HCT116 (cell line): ENCODE data around the gene CARMIL1. TPM values are rescaled to one million over a fixed set of nuclear protein-coding genes. Genes with fewer than 3 reads are reported as not detected.

Source experiments
- ATAC-seq: fragments of 200-7000 bp; cut with Tn5 transposase; 2 replicates; pipeline ENCODE4 v1.9.1; 2020; ENCODE audit warnings: mild to moderate bottlenecking, moderate library complexity
- BruUV-seq: library from RNA; stranded (reverse); fragments of 400-500 nt; replicated peaks from 2 replicates; lab custom pipeline; 2021; lab: Mats Ljungman, UMichigan
- CTCF ChIA-PET: fragments of 300-600 bp; sonication (Branson Sonifier 250); formaldehyde crosslinking; loops from one replicate; lab custom pipeline; 2021; ENCODE audit warnings: antibody characterized with exemption; lab: Charles Lee
- POLR2A ChIA-PET: fragments of 300-600, 350-600 bp; sonication (Branson Sonifier 250); formaldehyde crosslinking; loops from one replicate; lab custom pipeline; 2021; ENCODE audit warnings: antibody characterized with exemption; lab: Charles Lee
- RAD21 ChIA-PET, 2 experiments: fragments of 300-600 bp; sonication (Branson Sonifier 250); formaldehyde crosslinking; loops; one replicate each; lab custom pipeline; 2023; ENCODE audit warnings: low total read pairs in 2 of 2; ENCODE audit not compliant: uncharacterized antibody in 2 of 2, unreplicated experiment in 2 of 2, low non-redundant PET in 1 of 2; lab: Charles Lee
- DNase-seq: peaks from one replicate; pipeline ENCODE4 v3.0.0-alpha.2; 2010; ENCODE audit warnings: low read depth, low spot score
- H2AFZ ChIP-seq: fragments of 200-600 bp; shearing (Covaris generic), sonication (generic); 2 replicates; pipeline ENCODE4 v1.6.1; 2017; ENCODE audit warnings: low read depth, mixed run types, mixed read lengths, antibody characterized with exemption, low read length; ENCODE audit not compliant: poor library complexity, severe bottlenecking
- H3K27ac ChIP-seq: 2 replicates; pipeline ENCODE4 v1.5.1; 2012; ENCODE audit warnings: low read depth, low read length
- H3K27me3 ChIP-seq: fragments of 200-600 bp; sonication (generic); 2 replicates; pipeline ENCODE4 v1.6.1; 2016; ENCODE audit warnings: mixed run types, low read length, mixed read lengths; ENCODE audit not compliant: insufficient read depth
- H3K36me3 ChIP-seq, 2 experiments: fragments of 200-500 bp in 1 of 2; fragments of 200-600 bp in 1 of 2; sonication (Bioruptor generic) in 1 of 2; sonication (generic) in 1 of 2; 2 replicates each; pipeline versions ENCODE4 v1.5.1 to v1.6.1; 2014 to 2016; ENCODE audit warnings: low read length in 2 of 2, inconsistent platforms in 1 of 2, mixed read lengths in 1 of 2, mixed run types in 1 of 2; ENCODE audit not compliant: insufficient read depth in 2 of 2, control insufficient read depth in 1 of 2
- H3K4me1 ChIP-seq, 2 experiments: fragments of 200-600 bp in 1 of 2; sonication (generic) in 1 of 2; 2 replicates each; pipeline versions ENCODE4 v1.5.1 to v1.6.1; 2012 to 2017; ENCODE audit warnings: low read length in 2 of 2, inconsistent platforms in 1 of 2, mild to moderate bottlenecking in 1 of 2, mixed read lengths in 1 of 2, mixed run types in 1 of 2, moderate library complexity in 1 of 2; ENCODE audit not compliant: insufficient read depth in 2 of 2, control insufficient read depth in 1 of 2
- H3K4me2 ChIP-seq: fragments of 200-600 bp; sonication (generic); 2 replicates; pipeline ENCODE4 v1.6.1; 2017; ENCODE audit warnings: mixed run types, low read length, mixed read lengths
- H3K4me3 ChIP-seq, 2 experiments: fragments of 200-600 bp in 1 of 2; sonication (generic) in 1 of 2; replicated peaks in 1 of 2; 2 replicates each; pipeline ENCODE4 v1.5.1; 2011 to 2016; ENCODE audit warnings: low read length in 2 of 2, control low read depth in 1 of 2, low read depth in 1 of 2, mild to moderate bottlenecking in 1 of 2, mixed read lengths in 1 of 2, mixed run types in 1 of 2
- H3K79me2 ChIP-seq: fragments of 200-600 bp; sonication (generic); 2 replicates; pipeline ENCODE4 v1.6.1; 2017; ENCODE audit warnings: mild to moderate bottlenecking, mixed run types, low read length, moderate library complexity, mixed read lengths; ENCODE audit not compliant: insufficient read depth
- H3K9ac ChIP-seq: fragments of 200-600 bp; sonication (generic); 2 replicates; pipeline ENCODE4 v1.6.1; 2016; ENCODE audit warnings: low read length, mixed read lengths
- H3K9me2 ChIP-seq: fragments of 200-600 bp; sonication (generic), shearing (Covaris generic); 2 replicates; pipeline ENCODE4 v1.6.1; 2017; ENCODE audit warnings: mixed run types, mild to moderate bottlenecking, moderate library complexity; ENCODE audit not compliant: insufficient read depth
- H3K9me3 ChIP-seq, 2 experiments: fragments of 200-500 bp in 1 of 2; fragments of 200-600 bp in 1 of 2; sonication (Bioruptor generic) in 1 of 2; sonication (generic) in 1 of 2; 2 replicates each; pipeline ENCODE4 v1.6.1; 2014 to 2017; ENCODE audit warnings: low read length in 2 of 2, mixed read lengths in 2 of 2, inconsistent platforms in 1 of 2, low read depth in 1 of 2, mild to moderate bottlenecking in 1 of 2, mixed run types in 1 of 2, moderate library complexity in 1 of 2; ENCODE audit not compliant: control insufficient read depth in 1 of 2, insufficient read depth in 1 of 2
- H4K20me1 ChIP-seq: fragments of 200-600 bp; sonication (generic), shearing (Covaris generic); 2 replicates; pipeline ENCODE4 v1.6.1; 2017; ENCODE audit warnings: mixed run types, mild to moderate bottlenecking, moderate library complexity; ENCODE audit not compliant: insufficient read depth
- CEBPB ChIP-seq: IDR thresholded peaks from 2 replicates; pipeline ENCODE4 v1.6.1; 2012; ENCODE audit warnings: low read depth
- ELF1 ChIP-seq: IDR thresholded peaks from 2 replicates; pipeline ENCODE4 v1.6.1; 2012; ENCODE audit warnings: low read depth, borderline replicate concordance
- EZH2 ChIP-seq: fragments of 200-600 bp; sonication (generic); IDR thresholded peaks from 2 replicates; pipeline ENCODE4 v1.6.1; 2017; ENCODE audit warnings: antibody characterized with exemption, mixed run types
- EZH2phosphoT487 ChIP-seq: fragments of 200-600 bp; IDR thresholded peaks from 2 replicates; pipeline ENCODE4 v1.6.1; 2018; ENCODE audit warnings: antibody characterized with exemption, borderline replicate concordance
- JUND ChIP-seq: IDR thresholded peaks from 2 replicates; pipeline ENCODE4 v1.6.1; 2012
- POLR2A ChIP-seq: IDR thresholded peaks from 2 replicates; pipeline ENCODE4 v1.7.0; 2011; ENCODE audit warnings: borderline replicate concordance; ENCODE audit not compliant: insufficient read depth, insufficient read length; ENCODE audit errors: extremely low read depth
- POLR2AphosphoS5 ChIP-seq: IDR thresholded peaks from 2 replicates; pipeline ENCODE4 v1.6.1; 2011; ENCODE audit warnings: mild to moderate bottlenecking, low read depth, low read length, moderate library complexity
- RAD21 ChIP-seq: IDR thresholded peaks from 2 replicates; pipeline ENCODE4 v1.6.1; 2012; ENCODE audit warnings: low read depth, mild to moderate bottlenecking
- SIN3A ChIP-seq: IDR thresholded peaks from 2 replicates; pipeline ENCODE4 v1.6.1; 2012; ENCODE audit warnings: low read depth
- SP1 ChIP-seq: IDR thresholded peaks from 2 replicates; pipeline ENCODE4 v1.6.1; 2012; ENCODE audit warnings: low read depth
- TCF7L2 ChIP-seq: IDR thresholded peaks from 2 replicates; pipeline ENCODE4 v1.7.0; 2011; ENCODE audit warnings: borderline replicate concordance, inconsistent platforms; ENCODE audit not compliant: insufficient read depth, insufficient read length; ENCODE audit errors: extremely low read depth
- YY1 ChIP-seq: IDR thresholded peaks from 2 replicates; pipeline ENCODE4 v1.6.1; 2011; ENCODE audit warnings: low read length, low read depth, moderate library complexity, mild to moderate bottlenecking; ENCODE audit not compliant: insufficient replicate concordance; ENCODE audit errors: extremely low read depth
- ZNF274 ChIP-seq: fragments of 200-500 bp; sonication (Bioruptor generic); IDR thresholded peaks from 2 replicates; pipeline ENCODE4 v1.6.1; 2014; ENCODE audit warnings: mild to moderate bottlenecking, low read depth, low read length, inconsistent platforms
- intact Hi-C: fragments of 100-400 bp; cut with micrococcal nuclease; formaldehyde crosslinking; loops from 2 replicates; pipeline ENCODE4 v1.10.0; 2022
- total RNA-seq: library from RNA; stranded (reverse); gene quantifications from one replicate; pipeline ENCODE4 v1.2.1, GENCODE V29; 2021; ENCODE audit not compliant: unreplicated experiment
- TF ChIP-seq, protein P1 (sequence below): IDR thresholded peaks from 2 replicates; pipeline ENCODE4 v1.6.1; 2011; ENCODE audit warnings: mild to moderate bottlenecking, low read length, moderate library complexity; ENCODE audit not compliant: insufficient replicate concordance; ENCODE audit errors: extremely low read depth
- TF ChIP-seq, protein P2 (sequence below), 3 experiments: fragments of 200-600 bp in 1 of 3; sonication (generic) in 1 of 3; IDR thresholded peaks in 2 of 3; conservative IDR thresholded peaks in 1 of 3; 2 replicates each; pipeline ENCODE4 v1.5.1; 2012 to 2017; ENCODE audit warnings: low read depth in 2 of 3, low read length in 2 of 3, antibody characterized with exemption in 1 of 3, borderline replicate concordance in 1 of 3, control low read depth in 1 of 3, mild to moderate bottlenecking in 1 of 3, mixed read lengths in 1 of 3, mixed run types in 1 of 3, moderate library complexity in 1 of 3; ENCODE audit not compliant: insufficient read depth in 1 of 3
- TF ChIP-seq, protein P3 (sequence below): IDR thresholded peaks from 2 replicates; pipeline ENCODE4 v1.6.1; 2012
- TF ChIP-seq, protein P4 (sequence below): IDR thresholded peaks from 2 replicates; pipeline ENCODE4 v1.6.1; 2012

Gene CARMIL1
- total RNA-seq, 1 experiment from 2014 or later, result 21.7 TPM

DNA sequence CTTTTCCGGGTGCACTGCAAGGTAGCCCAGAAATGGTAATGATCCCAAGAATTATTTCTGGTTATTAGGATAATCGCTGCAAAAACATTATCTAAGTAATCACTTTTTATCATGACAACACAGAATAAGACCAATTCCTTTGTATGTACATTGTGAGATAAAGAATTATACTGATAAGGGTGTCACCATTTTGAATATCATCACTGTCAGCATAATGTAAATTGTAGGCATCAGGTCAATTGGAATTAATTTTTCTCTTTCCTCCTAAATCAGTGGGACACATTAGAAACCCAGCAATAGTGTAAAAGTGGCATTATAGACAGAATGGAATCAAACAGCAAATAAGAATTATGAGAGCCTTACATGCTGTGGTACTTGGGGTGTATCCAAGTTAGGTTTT lies 189.7 kb downstream of the CARMIL1 start:
- ChIA-PET CTCF (no interaction called here), POLR2A (no interaction called here), RAD21 (no interaction called here)
- Histone ChIP-seq H3K36me3 (no peaks in the 10 kb centered on the region), H4K20me1 (no peaks in the 10 kb centered on the region), H3K4me2 (no peak overlapping the region), H3K9ac (no peak overlapping the region), H3K9me2 (no peaks in the 10 kb centered on the region), H2AFZ (no peak overlapping the region), H3K9me3 (no peaks in the 10 kb centered on the region), H3K79me2 (no peaks in the 10 kb centered on the region), H3K4me1 (no peaks in the 10 kb centered on the region), H3K27me3 (no peaks in the 10 kb centered on the region), H3K4me3 (no peak overlapping the region), H3K27ac (no peak overlapping the region)
- no TSS peak for BruUV-seq
- intact Hi-C loops, result no loop called here
- DNase-seq (no peak), ATAC-seq (no peak)
- TF ChIP-seq TCF7L2, result no peak
- TF ChIP-seq EZH2, result no peak
- no peak for TF ChIP-seq POLR2A
- TF ChIP-seq, protein P1, sequence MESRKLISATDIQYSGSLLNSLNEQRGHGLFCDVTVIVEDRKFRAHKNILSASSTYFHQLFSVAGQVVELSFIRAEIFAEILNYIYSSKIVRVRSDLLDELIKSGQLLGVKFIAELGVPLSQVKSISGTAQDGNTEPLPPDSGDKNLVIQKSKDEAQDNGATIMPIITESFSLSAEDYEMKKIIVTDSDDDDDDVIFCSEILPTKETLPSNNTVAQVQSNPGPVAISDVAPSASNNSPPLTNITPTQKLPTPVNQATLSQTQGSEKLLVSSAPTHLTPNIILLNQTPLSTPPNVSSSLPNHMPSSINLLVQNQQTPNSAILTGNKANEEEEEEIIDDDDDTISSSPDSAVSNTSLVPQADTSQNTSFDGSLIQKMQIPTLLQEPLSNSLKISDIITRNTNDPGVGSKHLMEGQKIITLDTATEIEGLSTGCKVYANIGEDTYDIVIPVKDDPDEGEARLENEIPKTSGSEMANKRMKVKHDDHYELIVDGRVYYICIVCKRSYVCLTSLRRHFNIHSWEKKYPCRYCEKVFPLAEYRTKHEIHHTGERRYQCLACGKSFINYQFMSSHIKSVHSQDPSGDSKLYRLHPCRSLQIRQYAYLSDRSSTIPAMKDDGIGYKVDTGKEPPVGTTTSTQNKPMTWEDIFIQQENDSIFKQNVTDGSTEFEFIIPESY, result no peak
- no peak for TF ChIP-seq ZNF274
- no peak for TF ChIP-seq ELF1
- TF ChIP-seq, protein P2, sequence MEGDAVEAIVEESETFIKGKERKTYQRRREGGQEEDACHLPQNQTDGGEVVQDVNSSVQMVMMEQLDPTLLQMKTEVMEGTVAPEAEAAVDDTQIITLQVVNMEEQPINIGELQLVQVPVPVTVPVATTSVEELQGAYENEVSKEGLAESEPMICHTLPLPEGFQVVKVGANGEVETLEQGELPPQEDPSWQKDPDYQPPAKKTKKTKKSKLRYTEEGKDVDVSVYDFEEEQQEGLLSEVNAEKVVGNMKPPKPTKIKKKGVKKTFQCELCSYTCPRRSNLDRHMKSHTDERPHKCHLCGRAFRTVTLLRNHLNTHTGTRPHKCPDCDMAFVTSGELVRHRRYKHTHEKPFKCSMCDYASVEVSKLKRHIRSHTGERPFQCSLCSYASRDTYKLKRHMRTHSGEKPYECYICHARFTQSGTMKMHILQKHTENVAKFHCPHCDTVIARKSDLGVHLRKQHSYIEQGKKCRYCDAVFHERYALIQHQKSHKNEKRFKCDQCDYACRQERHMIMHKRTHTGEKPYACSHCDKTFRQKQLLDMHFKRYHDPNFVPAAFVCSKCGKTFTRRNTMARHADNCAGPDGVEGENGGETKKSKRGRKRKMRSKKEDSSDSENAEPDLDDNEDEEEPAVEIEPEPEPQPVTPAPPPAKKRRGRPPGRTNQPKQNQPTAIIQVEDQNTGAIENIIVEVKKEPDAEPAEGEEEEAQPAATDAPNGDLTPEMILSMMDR (IDR thresholded peaks at IDR 0.05 in 2 of 3, conservative IDR thresholded peaks at IDR 0.05 in 1 of 3; ENCODE audit: borderline replicate concordance in 1 of 3, insufficient read depth in 1 of 3, low read depth in 2 of 3, low read length in 2 of 3), result no peak
- TF ChIP-seq, protein P3, sequence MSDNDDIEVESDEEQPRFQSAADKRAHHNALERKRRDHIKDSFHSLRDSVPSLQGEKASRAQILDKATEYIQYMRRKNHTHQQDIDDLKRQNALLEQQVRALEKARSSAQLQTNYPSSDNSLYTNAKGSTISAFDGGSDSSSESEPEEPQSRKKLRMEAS, result no peak
- no peak for TF ChIP-seq RAD21
- no peak for TF ChIP-seq SIN3A
- no peak for TF ChIP-seq POLR2AphosphoS5
- no peak for TF ChIP-seq JUND
- TF ChIP-seq CEBPB, result no peak
- TF ChIP-seq EZH2phosphoT487, result no peak
- TF ChIP-seq, protein P4, sequence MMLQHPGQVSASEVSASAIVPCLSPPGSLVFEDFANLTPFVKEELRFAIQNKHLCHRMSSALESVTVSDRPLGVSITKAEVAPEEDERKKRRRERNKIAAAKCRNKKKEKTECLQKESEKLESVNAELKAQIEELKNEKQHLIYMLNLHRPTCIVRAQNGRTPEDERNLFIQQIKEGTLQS, result no peak
- no peak for TF ChIP-seq YY1
- TF ChIP-seq SP1, result no peak
